Measurements from ENCODE around the gene CNTN3. TPM values are rescaled to one million over a fixed set of nuclear protein-coding genes. Genes with fewer than 3 reads are reported as not detected.

Gene CNTN3
- total and polyA plus RNA-seq, 2 of the 13 experiments (the other 11 are each of a cell fraction or from before 2014, with no cell fraction given) = not detected

DNA sequence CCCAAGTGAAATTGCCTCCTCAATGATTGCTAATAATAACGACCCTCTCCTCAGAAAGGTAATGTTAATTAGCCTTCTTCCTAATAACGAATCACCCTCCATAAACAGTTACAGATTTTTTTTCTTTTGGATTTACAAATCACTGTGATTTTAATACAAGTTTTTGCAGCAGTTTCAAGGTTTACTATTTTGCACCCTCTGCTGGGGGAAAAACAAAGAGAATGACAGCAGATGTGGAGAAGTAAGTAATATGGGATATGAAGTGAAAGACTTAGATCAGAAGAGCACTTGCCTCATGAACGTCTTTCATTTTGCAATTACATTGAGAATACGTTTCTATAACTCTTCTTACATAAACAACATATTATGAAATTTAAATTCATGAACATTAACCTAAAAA is 16.1 kb upstream of the CNTN3 start:
- no peak for DNase-seq (ENCODE audit: low spot score)
- TF ChIP-seq NFIC (IDR thresholded peaks at IDR 0.05; ENCODE audit: low read length) = no peak
- TF ChIP-seq NR2C2 (CRISPR knock-in tag; IDR thresholded peaks at IDR 0.05; ENCODE audit: borderline replicate concordance) = no peak
- TF ChIP-seq, protein P1, sequence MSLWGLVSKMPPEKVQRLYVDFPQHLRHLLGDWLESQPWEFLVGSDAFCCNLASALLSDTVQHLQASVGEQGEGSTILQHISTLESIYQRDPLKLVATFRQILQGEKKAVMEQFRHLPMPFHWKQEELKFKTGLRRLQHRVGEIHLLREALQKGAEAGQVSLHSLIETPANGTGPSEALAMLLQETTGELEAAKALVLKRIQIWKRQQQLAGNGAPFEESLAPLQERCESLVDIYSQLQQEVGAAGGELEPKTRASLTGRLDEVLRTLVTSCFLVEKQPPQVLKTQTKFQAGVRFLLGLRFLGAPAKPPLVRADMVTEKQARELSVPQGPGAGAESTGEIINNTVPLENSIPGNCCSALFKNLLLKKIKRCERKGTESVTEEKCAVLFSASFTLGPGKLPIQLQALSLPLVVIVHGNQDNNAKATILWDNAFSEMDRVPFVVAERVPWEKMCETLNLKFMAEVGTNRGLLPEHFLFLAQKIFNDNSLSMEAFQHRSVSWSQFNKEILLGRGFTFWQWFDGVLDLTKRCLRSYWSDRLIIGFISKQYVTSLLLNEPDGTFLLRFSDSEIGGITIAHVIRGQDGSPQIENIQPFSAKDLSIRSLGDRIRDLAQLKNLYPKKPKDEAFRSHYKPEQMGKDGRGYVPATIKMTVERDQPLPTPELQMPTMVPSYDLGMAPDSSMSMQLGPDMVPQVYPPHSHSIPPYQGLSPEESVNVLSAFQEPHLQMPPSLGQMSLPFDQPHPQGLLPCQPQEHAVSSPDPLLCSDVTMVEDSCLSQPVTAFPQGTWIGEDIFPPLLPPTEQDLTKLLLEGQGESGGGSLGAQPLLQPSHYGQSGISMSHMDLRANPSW (CRISPR knock-in tag; IDR thresholded peaks at IDR 0.05; ENCODE audit: borderline replicate concordance) = no peak
- TF ChIP-seq, protein P2, sequence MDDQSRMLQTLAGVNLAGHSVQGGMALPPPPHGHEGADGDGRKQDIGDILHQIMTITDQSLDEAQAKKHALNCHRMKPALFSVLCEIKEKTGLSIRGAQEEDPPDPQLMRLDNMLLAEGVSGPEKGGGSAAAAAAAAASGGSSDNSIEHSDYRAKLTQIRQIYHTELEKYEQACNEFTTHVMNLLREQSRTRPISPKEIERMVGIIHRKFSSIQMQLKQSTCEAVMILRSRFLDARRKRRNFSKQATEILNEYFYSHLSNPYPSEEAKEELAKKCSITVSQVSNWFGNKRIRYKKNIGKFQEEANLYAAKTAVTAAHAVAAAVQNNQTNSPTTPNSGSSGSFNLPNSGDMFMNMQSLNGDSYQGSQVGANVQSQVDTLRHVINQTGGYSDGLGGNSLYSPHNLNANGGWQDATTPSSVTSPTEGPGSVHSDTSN (CRISPR knock-in tag; IDR thresholded peaks at IDR 0.05; ENCODE audit: borderline replicate concordance) = no peak
- no peak for TF ChIP-seq ZBTB8A (CRISPR knock-in tag; IDR thresholded peaks at IDR 0.05; ENCODE audit: borderline replicate concordance, low read depth)
- no peak for TF ChIP-seq SNAPC5 (CRISPR knock-in tag; IDR thresholded peaks at IDR 0.05; ENCODE audit: borderline replicate concordance)
- Histone ChIP-seq H3K9ac (ENCODE audit: insufficient read depth, low read depth, low read length) (no peak overlapping the region), H3K27me3 (ENCODE audit: control insufficient read depth in 1 of 2, insufficient read depth in 2 of 2, low read length in 2 of 2) (no peaks in the 10 kb centered on the region), H3K4me1 (ENCODE audit: insufficient read depth, low read length) (no peaks in the 10 kb centered on the region), H3K36me3 (replicated peaks in 1 of 2; ENCODE audit: control insufficient read depth in 1 of 2, insufficient read depth in 2 of 2, low read length in 2 of 2) (no peaks in the 10 kb centered on the region), H4K20me1 (ENCODE audit: insufficient read depth, low read length) (no peaks in the 10 kb centered on the region), H2AFZ (ENCODE audit: low read length) (no peak overlapping the region), H3K9me3 (ENCODE audit: low read length) (no peaks in the 10 kb centered on the region), H3K4me3 (replicated peaks in 1 of 3; ENCODE audit: insufficient read depth in 1 of 3, low read depth in 2 of 3, low read length in 3 of 3) (no peak overlapping the region), H3K79me2 (ENCODE audit: insufficient read depth, low read length) (no peaks in the 10 kb centered on the region), H3K4me2 (ENCODE audit: low read depth, low read length) (no peak overlapping the region), H3K27ac (ENCODE audit: extremely low read length, insufficient read depth, low read length) (no peak overlapping the region)
- intact Hi-C loops (cut with micrococcal nuclease; ENCODE audit: unreplicated experiment) (no loop called here), in situ Hi-C loops (cut with HindIII; ENCODE audit: extremely low pct_ligation_motif_present, low pct_unique_long_range_greater_than_20kb) (no loop called here)
- CTCF ChIA-PET (ENCODE audit: low intra/inter-chr PET ratio, low total read pairs) = no interaction called here
- 3% methylated on average over 4 of the region's 4 CpGs for WGBS (ENCODE audit: low lambda C conversion rate)
- BruUV-seq (replicated peaks) = no TSS peak
- POLR2A ChIA-PET = no interaction called here
- no peak for FAIRE-seq
- no peak for ATAC-seq

All from HepG2 (cell line).